BLaER1 (cell line): ENCODE measurements around the gene RNF181.

Experiments
- H3K27ac ChIP-seq: shearing (Covaris generic); formaldehyde crosslinking; 2 replicates; pipeline ENCODE4 v1.8.1; 2022
- H3K27me3 ChIP-seq: shearing (Covaris generic); formaldehyde crosslinking; 2 replicates; pipeline ENCODE4 v1.8.1; 2022
- H3K36me3 ChIP-seq: shearing (Covaris generic); formaldehyde crosslinking; 2 replicates; pipeline ENCODE4 v1.8.1; 2022
- H3K4me1 ChIP-seq: shearing (Covaris generic); formaldehyde crosslinking; 2 replicates; pipeline ENCODE4 v1.8.1; 2022
- H3K4me2 ChIP-seq: shearing (Covaris generic); formaldehyde crosslinking; 2 replicates; pipeline ENCODE4 v1.8.1; 2022
- H3K4me3 ChIP-seq: shearing (Covaris generic); formaldehyde crosslinking; 2 replicates; pipeline ENCODE4 v1.8.1; 2022
- H3K9ac ChIP-seq: shearing (Covaris generic); formaldehyde crosslinking; 2 replicates; pipeline ENCODE4 v1.8.1; 2022
- H3K9me3 ChIP-seq: shearing (Covaris generic); formaldehyde crosslinking; 2 replicates; pipeline ENCODE4 v1.8.1; 2022
- H4K20me1 ChIP-seq: shearing (Covaris generic); formaldehyde crosslinking; 2 replicates; pipeline ENCODE4 v1.8.1; 2022
- Cebpa-rat ChIP-seq: shearing (Covaris generic); IDR thresholded peaks from 2 replicates; pipeline ENCODE4 v1.8.1; 2022

RNF181 gene

DNA sequence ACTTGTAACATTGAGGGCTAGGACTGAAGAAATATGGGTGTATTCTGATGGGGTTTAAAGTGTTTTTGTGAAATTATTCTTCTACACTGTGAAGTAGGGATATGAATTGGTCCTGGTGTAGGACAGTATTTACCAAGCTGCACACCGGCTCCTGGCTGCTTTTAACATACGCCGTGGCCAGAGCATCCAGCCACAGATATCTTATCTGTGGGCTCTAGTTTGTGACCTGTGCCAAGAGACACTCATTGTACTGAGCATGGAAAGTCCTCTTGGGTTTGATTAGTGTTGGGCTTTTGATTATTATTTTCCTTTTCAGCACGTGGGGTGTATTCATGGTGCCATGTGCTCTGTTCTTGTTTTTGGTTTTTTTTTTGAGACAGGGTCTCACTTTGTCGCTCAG lies 28.4 kb downstream of the RNF181 start:
- Histone ChIP-seq H3K4me3 (no peak overlapping the region), H3K4me1 (no peaks in the 10 kb centered on the region), H3K27ac (no peak overlapping the region), H3K9me3 (no peaks in the 10 kb centered on the region), H4K20me1 (peaks cover 72% of the 10 kb centered on the region), H3K4me2 (no peak overlapping the region), H3K27me3 (no peaks in the 10 kb centered on the region), H3K36me3 (peaks cover 99% of the 10 kb centered on the region), H3K9ac (no peak overlapping the region)
- TF ChIP-seq Cebpa-rat, result no peak

DNA sequence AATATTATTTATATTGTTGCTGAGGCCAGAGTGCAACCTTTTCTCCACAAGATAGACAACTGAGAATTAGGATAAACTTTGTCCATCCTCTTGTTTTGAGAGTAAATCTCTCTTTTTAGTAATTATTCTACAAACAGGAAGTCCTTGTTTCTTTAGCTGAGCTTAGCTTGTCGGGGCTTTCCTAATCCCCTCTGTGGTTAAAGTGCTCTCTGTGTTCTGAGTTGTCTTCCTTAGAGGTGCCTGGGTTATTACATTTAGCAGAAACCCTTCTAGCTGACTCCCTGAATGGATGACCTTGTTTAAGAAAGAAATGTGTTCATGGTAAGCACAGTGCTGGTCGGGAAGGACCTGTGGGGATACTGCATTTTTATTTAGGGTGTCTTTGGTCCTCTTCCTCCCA lies 33.1 kb downstream of the RNF181 start:
- no peaks in the 10 kb centered on the region for H3K27me3 ChIP-seq
- H3K27ac ChIP-seq, result no peak overlapping the region
- no peaks in the 10 kb centered on the region for H3K4me1 ChIP-seq
- TF ChIP-seq Cebpa-rat, result no peak
- no peak overlapping the region for H3K4me3 ChIP-seq
- peaks cover 100% of the 10 kb centered on the region for H3K36me3 ChIP-seq
- H3K9ac ChIP-seq, result no peak overlapping the region
- no peak overlapping the region for H3K4me2 ChIP-seq
- peaks cover 47% of the 10 kb centered on the region for H4K20me1 ChIP-seq
- H3K9me3 ChIP-seq, result no peaks in the 10 kb centered on the region

DNA sequence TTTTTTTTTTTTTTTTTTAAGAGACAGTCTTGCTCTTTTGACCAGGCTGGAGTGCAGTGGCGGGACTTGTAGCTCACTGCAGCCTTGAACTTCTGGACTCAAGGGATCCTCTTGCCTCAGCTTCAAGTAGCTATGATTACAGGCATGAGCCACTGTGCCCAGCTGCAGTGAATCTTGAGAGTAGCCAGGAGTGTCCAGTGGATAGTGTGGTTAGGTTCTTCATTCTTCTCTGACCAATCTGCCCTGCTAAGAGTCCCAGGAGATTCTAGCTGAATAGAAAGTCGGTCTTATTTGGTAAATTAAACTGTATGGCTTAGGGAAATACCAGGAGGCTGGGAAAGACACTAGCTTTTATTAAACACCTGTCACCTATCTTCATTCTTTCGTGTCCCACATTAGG lies 35.8 kb downstream of the RNF181 start:
- Histone ChIP-seq H3K36me3 (peaks cover 100% of the 10 kb centered on the region), H3K4me3 (no peak overlapping the region), H3K27me3 (no peaks in the 10 kb centered on the region), H4K20me1 (peaks cover 60% of the 10 kb centered on the region), H3K9me3 (no peaks in the 10 kb centered on the region), H3K4me1 (no peaks in the 10 kb centered on the region), H3K27ac (no peak overlapping the region), H3K9ac (no peak overlapping the region), H3K4me2 (no peak overlapping the region)
- no peak for TF ChIP-seq Cebpa-rat

DNA sequence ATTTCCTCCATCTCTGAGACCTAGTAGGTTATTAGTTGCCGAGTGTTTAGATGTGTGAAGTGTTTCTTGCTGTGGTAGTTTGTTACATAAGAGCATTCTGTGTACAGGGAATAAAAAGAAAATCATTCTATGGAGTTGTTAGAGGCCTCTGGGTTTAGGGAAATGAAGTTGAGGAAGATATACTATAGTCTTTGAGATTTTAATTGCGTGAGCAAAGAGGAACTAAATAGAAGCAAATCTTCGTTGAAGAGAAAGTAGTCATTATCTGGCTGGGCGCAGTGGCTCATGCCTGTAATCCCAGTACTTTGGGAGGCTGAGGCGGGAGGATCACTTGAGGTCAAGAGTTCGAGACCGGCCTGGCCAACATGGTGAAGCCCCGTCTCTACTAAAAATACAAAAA lies 39.5 kb downstream of the RNF181 start:
- H3K9ac ChIP-seq, result no peak overlapping the region
- no peak overlapping the region for H3K4me3 ChIP-seq
- TF ChIP-seq Cebpa-rat, result no peak
- H3K36me3 ChIP-seq, result peaks cover 100% of the 10 kb centered on the region
- no peaks in the 10 kb centered on the region for H3K9me3 ChIP-seq
- no peak overlapping the region for H3K4me2 ChIP-seq
- no peak overlapping the region for H3K27ac ChIP-seq
- peaks cover 59% of the 10 kb centered on the region for H4K20me1 ChIP-seq
- no peaks in the 10 kb centered on the region for H3K27me3 ChIP-seq
- no peaks in the 10 kb centered on the region for H3K4me1 ChIP-seq

DNA sequence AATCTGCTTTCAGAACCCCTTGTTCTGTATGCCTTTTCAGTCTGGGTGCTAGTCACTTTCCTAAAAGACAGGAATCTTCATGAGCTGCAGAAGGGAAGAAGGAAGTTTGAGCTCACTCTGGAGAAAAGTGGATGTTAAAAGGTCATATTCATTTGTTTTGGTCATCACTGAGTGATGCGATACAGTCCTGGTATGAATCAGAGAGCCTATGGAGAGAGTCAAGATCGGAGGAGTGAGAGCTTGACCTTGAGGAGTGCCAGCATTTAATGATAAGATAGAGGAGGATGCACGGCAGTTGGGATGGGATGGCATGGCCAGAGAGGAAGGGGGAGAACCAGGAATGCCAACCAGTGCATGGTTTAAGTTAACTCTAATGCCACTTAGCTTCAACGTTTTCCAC lies 40.1 kb downstream of the RNF181 start:
- Histone ChIP-seq H3K4me2 (no peak overlapping the region), H3K27me3 (no peaks in the 10 kb centered on the region), H3K36me3 (peaks cover 100% of the 10 kb centered on the region), H3K9me3 (no peaks in the 10 kb centered on the region), H3K4me3 (no peak overlapping the region), H3K27ac (no peak overlapping the region), H3K4me1 (no peaks in the 10 kb centered on the region), H3K9ac (no peak overlapping the region), H4K20me1 (peaks cover 52% of the 10 kb centered on the region)
- no peak for TF ChIP-seq Cebpa-rat

DNA sequence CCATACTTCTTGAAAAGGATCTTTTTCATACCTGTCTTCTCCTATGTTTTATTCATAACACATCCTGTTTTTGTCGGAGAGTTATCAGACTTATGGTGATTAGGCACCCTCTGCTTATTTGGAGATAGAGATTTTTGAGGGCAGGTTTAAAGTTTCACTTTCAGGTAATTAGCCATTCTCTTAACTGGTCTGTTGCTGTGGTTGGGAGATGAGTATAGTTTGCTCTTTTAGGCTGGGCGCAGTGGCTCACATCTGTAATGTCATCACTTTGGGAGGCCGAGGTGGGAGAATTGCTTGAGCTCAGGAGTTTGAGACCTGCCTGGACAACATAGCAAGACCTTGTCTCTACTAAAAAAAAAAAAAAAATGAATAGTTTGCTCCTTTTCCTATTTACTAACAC lies 47.2 kb downstream of the RNF181 start:
- H3K4me2 ChIP-seq, result no peak overlapping the region
- no peak for TF ChIP-seq Cebpa-rat
- H3K27ac ChIP-seq, result no peak overlapping the region
- H4K20me1 ChIP-seq, result peaks cover 52% of the 10 kb centered on the region
- no peak overlapping the region for H3K9ac ChIP-seq
- no peaks in the 10 kb centered on the region for H3K9me3 ChIP-seq
- H3K4me3 ChIP-seq, result no peak overlapping the region
- H3K27me3 ChIP-seq, result no peaks in the 10 kb centered on the region
- H3K4me1 ChIP-seq, result peaks cover 10% of the 10 kb centered on the region
- H3K36me3 ChIP-seq, result peaks cover 100% of the 10 kb centered on the region

DNA sequence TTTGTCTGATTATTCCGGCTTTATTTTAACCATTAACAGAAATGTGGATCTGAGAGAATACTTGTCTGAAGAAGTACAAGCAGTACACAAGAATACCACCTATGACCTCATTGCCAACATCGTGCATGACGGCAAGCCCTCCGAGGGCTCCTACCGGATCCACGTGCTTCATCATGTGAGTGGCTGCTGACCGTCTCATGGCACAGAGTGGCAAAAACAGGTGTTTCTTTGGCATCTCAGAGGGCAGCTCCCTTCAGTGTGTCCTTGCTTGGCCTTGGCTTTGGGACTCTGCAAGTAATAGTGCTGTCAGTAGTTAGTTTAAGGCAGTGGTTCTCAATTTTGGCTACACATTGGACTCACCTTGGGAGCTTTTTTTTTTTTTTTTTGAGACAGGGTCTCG lies 49.4 kb downstream of the RNF181 start:
- H3K4me2 ChIP-seq, result no peak overlapping the region
- H3K27ac ChIP-seq, result no peak overlapping the region
- H3K36me3 ChIP-seq, result peaks cover 100% of the 10 kb centered on the region
- peaks cover 61% of the 10 kb centered on the region for H4K20me1 ChIP-seq
- H3K4me1 ChIP-seq, result peaks cover 17% of the 10 kb centered on the region
- H3K9me3 ChIP-seq, result no peaks in the 10 kb centered on the region
- TF ChIP-seq Cebpa-rat, result no peak
- no peaks in the 10 kb centered on the region for H3K27me3 ChIP-seq
- no peak overlapping the region for H3K4me3 ChIP-seq
- no peak overlapping the region for H3K9ac ChIP-seq

DNA sequence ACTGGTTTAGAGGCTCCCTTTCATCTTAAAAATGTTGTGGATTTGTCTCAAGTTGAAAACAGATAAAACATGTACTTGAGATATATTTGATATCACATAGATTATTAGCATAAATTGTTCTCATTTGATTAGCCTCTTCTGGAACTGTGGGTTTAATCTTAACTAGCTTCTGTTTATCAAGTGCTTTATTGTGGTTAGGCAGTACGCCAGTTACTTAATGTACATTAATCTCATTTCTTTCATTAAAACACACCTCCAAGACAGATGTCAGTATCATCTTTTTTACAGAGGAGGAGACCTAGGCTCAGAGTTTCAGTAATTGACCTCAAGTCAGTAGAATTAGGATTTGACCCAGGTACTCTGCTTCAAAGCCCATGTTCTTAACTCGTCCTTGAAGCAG lies 50.6 kb downstream of the RNF181 start:
- H4K20me1 ChIP-seq, result peaks cover 60% of the 10 kb centered on the region
- H3K9me3 ChIP-seq, result no peaks in the 10 kb centered on the region
- no peaks in the 10 kb centered on the region for H3K27me3 ChIP-seq
- peaks cover 17% of the 10 kb centered on the region for H3K4me1 ChIP-seq
- no peak overlapping the region for H3K4me2 ChIP-seq
- no peak for TF ChIP-seq Cebpa-rat
- no peak overlapping the region for H3K9ac ChIP-seq
- H3K27ac ChIP-seq, result no peak overlapping the region
- peaks cover 100% of the 10 kb centered on the region for H3K36me3 ChIP-seq
- no peak overlapping the region for H3K4me3 ChIP-seq
